Liver (tissue), 9 donors: ENCODE results near the gene HSPA9. TPM values are rescaled to one million over a fixed set of nuclear protein-coding genes. Genes with fewer than 3 reads are reported as not detected.

Experiments
- DNase-seq: peaks from one replicate; pipeline ENCODE4 v3.0.0-alpha.2; 2017; ENCODE audit warnings: low spot score
- H3K27ac ChIP-seq, 2 donors: one replicate each; pipeline ENCODE4 v1.7.0; 2013; ENCODE audit warnings: inconsistent platforms in 2 of 2, low read length in 2 of 2, control low read depth in 1 of 2, low read depth in 1 of 2, mild to moderate bottlenecking in 1 of 2
- H3K27me3 ChIP-seq, 4 donors: one replicate each; pipeline versions ENCODE4 v1.6.1 to v1.7.0; 2013; ENCODE audit warnings: low read length in 3 of 4, inconsistent platforms in 1 of 4, mild to moderate bottlenecking in 1 of 4, moderate library complexity in 1 of 4; ENCODE audit not compliant: control insufficient read depth in 4 of 4, insufficient read depth in 4 of 4
- H3K36me3 ChIP-seq, 4 donors: one replicate each; pipeline versions ENCODE4 v1.6.1 to v1.7.0; 2013; ENCODE audit warnings: low read length in 3 of 4, mild to moderate bottlenecking in 3 of 4, low read depth in 1 of 4, moderate library complexity in 1 of 4; ENCODE audit not compliant: control insufficient read depth in 4 of 4, insufficient read depth in 3 of 4
- H3K4me1 ChIP-seq, 4 donors: one replicate each; pipeline versions ENCODE4 v1.6.1 to v1.7.0; 2013; ENCODE audit warnings: low read length in 3 of 4, mild to moderate bottlenecking in 3 of 4, moderate library complexity in 1 of 4; ENCODE audit not compliant: control insufficient read depth in 4 of 4, insufficient read depth in 4 of 4
- H3K4me3 ChIP-seq, 3 donors: one replicate each; pipeline versions ENCODE4 v1.6.1 to v1.7.0; 2013; ENCODE audit warnings: low read length in 3 of 3, control low read depth in 1 of 3, low read depth in 1 of 3, mild to moderate bottlenecking in 1 of 3
- H3K9ac ChIP-seq, 2 donors: one replicate each; pipeline ENCODE4 v1.7.0; 2013; ENCODE audit warnings: low read length in 2 of 2, mild to moderate bottlenecking in 2 of 2, moderate library complexity in 2 of 2, control low read depth in 1 of 2, low read depth in 1 of 2
- H3K9me3 ChIP-seq, 4 donors: one replicate each; pipeline versions ENCODE4 v1.6.1 to v1.7.0; 2013; ENCODE audit warnings: low read length in 3 of 4; ENCODE audit not compliant: control insufficient read depth in 4 of 4
- ATF3 ChIP-seq: IDR thresholded peaks from 2 replicates; pipeline ENCODE4 v1.6.1; 2016; ENCODE audit warnings: antibody characterized with exemption
- CTCF ChIP-seq: fragments of 150-350 bp; IDR thresholded peaks from 2 replicates; pipeline ENCODE4 v1.5.1; 2017; ENCODE audit warnings: improper control_type of control experiment, low read depth, low read length; ENCODE audit not compliant: missing input control
- EGR1 ChIP-seq, 2 donors: IDR thresholded peaks; 2 replicates each; pipeline ENCODE4 v1.6.1; 2016 to 2018; ENCODE audit warnings: antibody characterized with exemption in 2 of 2, low read depth in 2 of 2
- FOXA1 ChIP-seq: IDR thresholded peaks from 2 replicates; pipeline ENCODE4 v1.6.1; 2016; ENCODE audit warnings: antibody characterized with exemption
- FOXA2 ChIP-seq: IDR thresholded peaks from 2 replicates; pipeline ENCODE4 v1.6.1; 2016; ENCODE audit warnings: antibody characterized with exemption
- JUND ChIP-seq, 2 donors: IDR thresholded peaks; 2 replicates each; pipeline ENCODE4 v1.6.1; 2016; ENCODE audit warnings: antibody characterized with exemption in 2 of 2
- MAX ChIP-seq: IDR thresholded peaks from 2 replicates; pipeline ENCODE4 v1.6.1; 2016; ENCODE audit warnings: antibody characterized with exemption
- REST ChIP-seq: IDR thresholded peaks from 2 replicates; pipeline ENCODE4 v1.6.1; 2016; ENCODE audit warnings: antibody characterized with exemption, mild to moderate bottlenecking
- RXRA ChIP-seq, 2 donors: IDR thresholded peaks; 2 replicates each; pipeline ENCODE4 v1.6.1; 2017 to 2018; ENCODE audit warnings: antibody characterized with exemption in 2 of 2, mild to moderate bottlenecking in 1 of 2
- SP1 ChIP-seq: IDR thresholded peaks from 2 replicates; pipeline ENCODE4 v1.6.1; 2018; ENCODE audit warnings: antibody characterized with exemption, mild to moderate bottlenecking
- TAF1 ChIP-seq: conservative IDR thresholded peaks from 2 replicates; pipeline ENCODE4 v1.6.1; 2016; ENCODE audit warnings: antibody characterized with exemption, mild to moderate bottlenecking
- ZBTB33 ChIP-seq: IDR thresholded peaks from 2 replicates; pipeline ENCODE4 v1.6.1; 2016; ENCODE audit warnings: antibody characterized with exemption
- WGBS: extraction: QIAGEN DNeasy Blood & Tissue Kit; methylation state at CpG from one replicate; pipeline ENCODE4 v1.1.7; 2013; 5-methylcytosine and 5-hydroxymethylcytosine counted together
- polyA plus RNA-seq, 2 donors: library from polyadenylated mRNA; stranded (reverse) in 1 of 2; unstranded in 1 of 2; fragments of 200-250 nt in 1 of 2; fragments of >200 nt in 1 of 2; fragmentation: Nextera tagmentation in 1 of 2; extraction: Ambion mirVana in 1 of 2; gene quantifications; one replicate each; pipeline versions ENCODE4 v1.2.1 to v1.2.3, GENCODE V29; 2013 to 2015
- total RNA-seq, 2 donors: library from RNA; depleted of rRNA; stranded (reverse); fragments of >200 nt; gene quantifications; one replicate each; pipeline ENCODE4 v1.2.3, GENCODE V29; 2014
- donor health status: healthy.
- donor health status: healthy.
- donor health status: healthy.
- donor health status: healthy.
- donor health status: healthy.

HSPA9 gene
- total and polyA plus RNA-seq, 4 donors, result 221 to 378 (median 238) TPM

- no peak for TF ChIP-seq ZBTB33
Observed at GRCh38 chr5:138574744-138575193, 432 bp downstream of the HSPA9 start (continued).

GRCh38 chr5:138573949-138574670 is 1.1 kb downstream of the HSPA9 start:
- peaks cover 6 to 36% (median 28%) of the 10 kb centered on the region in 4 donors for H3K36me3 ChIP-seq
- WGBS, result 33% methylated on average over 9 of the region's 9 CpGs

GRCh38 chr5:138573223-138573622 is 2.0 kb downstream of the HSPA9 start:
- Histone ChIP-seq H3K4me1 (peaks cover 11 to 48% (median 26%) of the 10 kb centered on the region in 4 donors), H3K27me3 (no peaks in the 10 kb centered on the region), H3K9me3 (no peaks in the 10 kb centered on the region), H3K9ac (no peak overlapping the region), H3K27ac (no peak overlapping the region), H3K36me3 (peaks cover 7 to 42% (median 34%) of the 10 kb centered on the region in 4 donors), H3K4me3 (no peak overlapping the region)
- WGBS, result 83% methylated on average over 8 of the region's 8 CpGs
- no peak for DNase-seq
- TF ChIP-seq SP1 (no peak), MAX (no peak), ATF3 (no peak), FOXA2 (no peak), ZBTB33 (no peak), REST (no peak)

More at GRCh38 chr5:138573949-138574670, 1.1 kb downstream of the HSPA9 start:
- peak overlapping the region; percentile 97 to 100 for H3K27ac ChIP-seq
- TF ChIP-seq FOXA2, result no peak
- TF ChIP-seq SP1, result no peak
- no peak for TF ChIP-seq ZBTB33
- no peak for TF ChIP-seq TAF1
- TF ChIP-seq JUND (IDR thresholded peaks at IDR 0.05), result no peak
- TF ChIP-seq RXRA (IDR thresholded peaks at IDR 0.05), result no peak
- TF ChIP-seq EGR1 (IDR thresholded peaks at IDR 0.05; ENCODE audit: low read depth in 2 of 2), result no peak
- no peak for TF ChIP-seq FOXA1
- no peak for TF ChIP-seq CTCF
- DNase-seq, result no peak
- H3K4me3 ChIP-seq, result peak overlapping the region; percentile 82 to 91 (median 89)
- no peaks in the 10 kb centered on the region for H3K9me3 ChIP-seq
- H3K4me1 ChIP-seq, result peaks cover 7 to 39% (median 18%) of the 10 kb centered on the region in 4 donors
- H3K27me3 ChIP-seq, result no peaks in the 10 kb centered on the region
- H3K9ac ChIP-seq, result peak overlapping the region; percentile 94 to 99
